ENCODE measurements around the gene CEP97. TPM values are rescaled to one million over a fixed set of nuclear protein-coding genes. Genes with fewer than 3 reads are reported as not detected.
"Not testable (repeated sequence)": the region's sequence is repeated elsewhere in the genome, so short reads cannot be mapped to it uniquely, and the experiment has no call there.

CEP97 gene
- total and polyA plus RNA-seq, 12 donors = 1.2 to 21.3 (median 8.2) TPM

GRCh38 chr3:101732240-101732641 is 7.8 kb downstream of the CEP97 start:
- WGBS, 4 donors = 91 to 100% (median 95%) methylated on average over 4 of the region's 4 CpGs
- no peak overlapping the region for H3K4me3 ChIP-seq
- H3K36me3 ChIP-seq (replicated peaks in 1 of 2) = peaks cover 0 to 58% of the 10 kb centered on the region in 2 donors
- intact Hi-C loops (cut with DNase I) = no loop called here
- H3K9me3 ChIP-seq (replicated peaks in 1 of 3) = no peaks in the 10 kb centered on the region
- H3K4me1 ChIP-seq (replicated peaks in 1 of 2) = no peaks in the 10 kb centered on the region
- no peaks in the 10 kb centered on the region for H3K27me3 ChIP-seq
- DNase-seq = no peak
- H3K27ac ChIP-seq = no peak overlapping the region
- TF ChIP-seq, protein P1, sequence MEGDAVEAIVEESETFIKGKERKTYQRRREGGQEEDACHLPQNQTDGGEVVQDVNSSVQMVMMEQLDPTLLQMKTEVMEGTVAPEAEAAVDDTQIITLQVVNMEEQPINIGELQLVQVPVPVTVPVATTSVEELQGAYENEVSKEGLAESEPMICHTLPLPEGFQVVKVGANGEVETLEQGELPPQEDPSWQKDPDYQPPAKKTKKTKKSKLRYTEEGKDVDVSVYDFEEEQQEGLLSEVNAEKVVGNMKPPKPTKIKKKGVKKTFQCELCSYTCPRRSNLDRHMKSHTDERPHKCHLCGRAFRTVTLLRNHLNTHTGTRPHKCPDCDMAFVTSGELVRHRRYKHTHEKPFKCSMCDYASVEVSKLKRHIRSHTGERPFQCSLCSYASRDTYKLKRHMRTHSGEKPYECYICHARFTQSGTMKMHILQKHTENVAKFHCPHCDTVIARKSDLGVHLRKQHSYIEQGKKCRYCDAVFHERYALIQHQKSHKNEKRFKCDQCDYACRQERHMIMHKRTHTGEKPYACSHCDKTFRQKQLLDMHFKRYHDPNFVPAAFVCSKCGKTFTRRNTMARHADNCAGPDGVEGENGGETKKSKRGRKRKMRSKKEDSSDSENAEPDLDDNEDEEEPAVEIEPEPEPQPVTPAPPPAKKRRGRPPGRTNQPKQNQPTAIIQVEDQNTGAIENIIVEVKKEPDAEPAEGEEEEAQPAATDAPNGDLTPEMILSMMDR (IDR thresholded peaks at IDR 0.05) = no peak
- no peak for TF ChIP-seq POLR2A (IDR thresholded peaks at IDR 0.05)

- Histone ChIP-seq H3K27ac (no peak overlapping the region), H3K9me3 (replicated peaks in 1 of 3) (no peaks in the 10 kb centered on the region), H3K4me1 (replicated peaks in 1 of 2) (no peaks in the 10 kb centered on the region), H3K4me3 (no peak overlapping the region), H3K27me3 (no peaks in the 10 kb centered on the region), H3K36me3 (replicated peaks in 1 of 2) (peaks cover 0 to 51% of the 10 kb centered on the region in 2 donors)
- 96 to 100% (median 98%) methylated on average over 6 to 10 of the region's 10 CpGs for WGBS, 4 donors
- no peak for TF ChIP-seq POLR2A (IDR thresholded peaks at IDR 0.05)
- TF ChIP-seq, protein P1 (IDR thresholded peaks at IDR 0.05) = no peak
- intact Hi-C loops (cut with DNase I) = no loop called here
- no peak for DNase-seq
These were observed 11.4 kb downstream of the CEP97 start for GRCh38 chr3:101735833-101736232.

DNA sequence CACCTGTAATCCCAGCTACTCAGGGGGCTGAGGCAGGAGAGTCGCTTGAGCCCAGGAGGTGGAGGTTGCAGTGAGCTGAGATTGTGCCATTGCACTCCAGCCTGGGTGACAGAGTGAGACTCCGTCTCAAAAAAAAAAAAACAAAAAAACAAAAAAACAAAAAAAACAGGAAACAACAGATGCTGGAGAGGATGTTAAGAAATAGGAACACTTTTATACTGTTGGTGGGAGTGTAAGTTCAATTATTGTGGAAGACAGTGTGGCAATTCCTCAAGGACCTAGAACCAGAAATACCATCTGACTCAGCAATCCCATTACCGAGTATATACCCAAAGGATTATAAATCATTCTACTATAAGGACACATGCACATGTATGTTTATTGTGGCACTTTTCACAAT is 17.5 kb downstream of the CEP97 start:
- WGBS, 4 donors = 69 to 82% (median 75%) methylated on average over 3 of the region's 3 CpGs
- H3K4me3 ChIP-seq; H3K27me3 ChIP-seq; H3K27ac ChIP-seq; intact Hi-C loops (cut with DNase I); H3K9me3 ChIP-seq (replicated peaks in 1 of 3); H3K4me1 ChIP-seq (replicated peaks in 1 of 2); DNase-seq; H3K36me3 ChIP-seq (replicated peaks in 1 of 2): not testable (repeated sequence)

DNA sequence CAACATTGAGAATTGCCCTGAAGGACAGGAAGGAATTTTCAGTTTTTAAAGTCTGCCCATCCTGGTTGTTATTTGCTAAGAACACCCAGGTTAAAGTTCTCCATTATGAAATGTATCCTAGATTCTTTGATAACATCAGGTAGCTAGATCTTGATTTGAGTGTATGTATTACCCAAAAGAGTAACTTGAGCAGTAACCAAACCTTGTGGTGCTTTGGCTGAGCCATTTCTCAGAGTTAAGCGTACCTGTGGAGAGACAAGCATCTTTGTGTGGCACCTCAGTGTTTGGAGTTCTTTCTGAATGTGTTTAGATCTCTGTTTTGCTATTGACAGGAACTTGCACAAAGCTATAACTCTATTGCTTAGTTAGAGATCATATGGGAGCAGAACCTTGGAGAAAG is 20.4 kb downstream of the CEP97 start:
- TF ChIP-seq POLR2A (IDR thresholded peaks at IDR 0.05) = no peak
- TF ChIP-seq, protein P1 (IDR thresholded peaks at IDR 0.05) = no peak
- intact Hi-C loops (cut with DNase I) = no loop called here
- no peaks in the 10 kb centered on the region for H3K36me3 ChIP-seq (replicated peaks in 1 of 2)
- H3K9me3 ChIP-seq (replicated peaks in 1 of 3) = no peaks in the 10 kb centered on the region
- H3K4me1 ChIP-seq (replicated peaks in 1 of 2) = no peaks in the 10 kb centered on the region
- no peak overlapping the region for H3K27ac ChIP-seq
- H3K4me3 ChIP-seq = no peak overlapping the region
- DNase-seq = no peak
- WGBS, 4 donors = 35 to 100% (median 50%) methylated on average over 1 of the region's 1 CpG
- H3K27me3 ChIP-seq = no peaks in the 10 kb centered on the region

DNA sequence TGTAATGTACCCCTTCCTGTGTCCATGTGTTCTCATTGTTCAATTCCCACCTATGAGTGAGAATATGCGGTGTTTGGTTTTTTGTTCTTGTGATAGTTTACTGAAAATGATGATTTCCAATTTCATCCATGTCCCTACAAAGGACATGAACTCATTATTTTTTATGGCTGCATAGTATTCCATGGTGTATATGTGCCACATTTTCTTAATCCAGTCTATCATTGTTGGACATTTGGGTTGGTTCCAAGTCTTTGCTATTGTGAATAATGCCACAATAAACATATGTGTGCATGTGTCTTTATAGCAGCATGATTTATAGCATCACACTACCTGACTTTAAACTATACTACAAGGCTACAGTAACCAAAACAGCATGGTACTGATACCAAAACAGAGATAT is 21.5 kb downstream of the CEP97 start:
- H3K4me1 ChIP-seq (replicated peaks in 1 of 2); H3K9me3 ChIP-seq (replicated peaks in 1 of 3); H3K27ac ChIP-seq; H3K36me3 ChIP-seq (replicated peaks in 1 of 2); H3K27me3 ChIP-seq; intact Hi-C loops (cut with DNase I); H3K4me3 ChIP-seq; DNase-seq: not testable (repeated sequence)
- whole genome bisulfite sequencing, 4 donors = 95 to 100% (median 100%) methylated on average over 1 of the region's 1 CpG

DNA sequence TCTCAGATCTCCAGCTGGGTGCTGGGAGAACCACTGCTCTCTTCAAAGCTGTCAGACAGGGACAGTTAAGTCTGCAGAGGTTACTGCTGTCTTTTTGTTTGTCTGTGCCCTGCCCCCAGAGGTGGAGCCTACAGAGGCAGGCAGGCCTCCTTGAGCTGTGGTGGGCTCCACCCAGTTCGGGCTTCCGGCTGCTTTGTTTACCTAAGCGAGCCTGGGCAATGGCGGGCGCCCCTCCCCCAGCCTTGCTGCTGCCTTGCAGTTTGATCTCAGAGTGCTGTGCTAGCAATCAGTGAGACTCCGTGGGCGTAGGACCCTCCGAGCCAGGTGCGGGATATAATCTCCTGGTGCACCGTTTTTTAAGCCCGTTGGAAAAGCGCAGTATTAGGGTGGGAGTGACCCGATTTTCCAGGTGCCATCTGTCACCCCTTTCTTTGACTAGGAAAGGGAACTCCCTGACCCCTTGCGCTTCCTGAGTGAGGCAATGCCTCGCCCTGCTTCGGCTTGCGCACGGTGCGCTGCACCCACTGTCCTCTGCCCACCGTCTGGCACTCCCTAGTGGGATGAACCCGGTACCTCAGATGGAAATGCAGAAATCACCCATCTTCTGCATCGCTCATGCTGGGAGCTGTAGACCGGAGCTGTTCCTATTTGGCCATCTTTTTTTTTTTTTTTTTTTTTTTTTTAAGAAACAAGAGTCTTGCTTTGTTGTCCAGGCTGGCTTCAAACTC is 29.1 kb downstream of the CEP97 start:
- DNase-seq; H3K4me3 ChIP-seq; H3K27ac ChIP-seq; intact Hi-C loops (cut with DNase I); H3K9me3 ChIP-seq (replicated peaks in 1 of 3); H3K4me1 ChIP-seq (replicated peaks in 1 of 2); H3K27me3 ChIP-seq: not testable (repeated sequence)
- WGBS, 4 donors = 95 to 100% (median 98%) methylated on average over 6 to 11 of the region's 23 CpGs
- H3K36me3 ChIP-seq (replicated peaks in 1 of 2) = peaks cover 0 to 20% of the 10 kb centered on the region in 2 donors

Measured in adrenal gland (tissue), 12 donors.